Measurements from ENCODE around the gene CCDC7. TPM values are rescaled to one million over a fixed set of nuclear protein-coding genes. Genes with fewer than 3 reads are reported as not detected.
A peak's percentile ranks its signal among the peaks of the same experiment; 100 is the strongest.

CCDC7 gene
- total and polyA plus RNA-seq, 2 experiments from 2014 or later = 4.2 to 6.4 TPM

- Histone ChIP-seq H3K4me1 (ENCODE audit: low read depth) (no peaks in the 10 kb centered on the region), H3K27me3 (no peaks in the 10 kb centered on the region), H3K9me3 (ENCODE audit: low read depth) (no peaks in the 10 kb centered on the region), H3K36me3 (no peaks in the 10 kb centered on the region), H3K27ac (no peak overlapping the region), H3K4me3 (no peak overlapping the region)
- no peak for DNase-seq (ENCODE audit: low read depth in 1 of 2, low spot score in 1 of 2)
- TF ChIP-seq, protein P1, sequence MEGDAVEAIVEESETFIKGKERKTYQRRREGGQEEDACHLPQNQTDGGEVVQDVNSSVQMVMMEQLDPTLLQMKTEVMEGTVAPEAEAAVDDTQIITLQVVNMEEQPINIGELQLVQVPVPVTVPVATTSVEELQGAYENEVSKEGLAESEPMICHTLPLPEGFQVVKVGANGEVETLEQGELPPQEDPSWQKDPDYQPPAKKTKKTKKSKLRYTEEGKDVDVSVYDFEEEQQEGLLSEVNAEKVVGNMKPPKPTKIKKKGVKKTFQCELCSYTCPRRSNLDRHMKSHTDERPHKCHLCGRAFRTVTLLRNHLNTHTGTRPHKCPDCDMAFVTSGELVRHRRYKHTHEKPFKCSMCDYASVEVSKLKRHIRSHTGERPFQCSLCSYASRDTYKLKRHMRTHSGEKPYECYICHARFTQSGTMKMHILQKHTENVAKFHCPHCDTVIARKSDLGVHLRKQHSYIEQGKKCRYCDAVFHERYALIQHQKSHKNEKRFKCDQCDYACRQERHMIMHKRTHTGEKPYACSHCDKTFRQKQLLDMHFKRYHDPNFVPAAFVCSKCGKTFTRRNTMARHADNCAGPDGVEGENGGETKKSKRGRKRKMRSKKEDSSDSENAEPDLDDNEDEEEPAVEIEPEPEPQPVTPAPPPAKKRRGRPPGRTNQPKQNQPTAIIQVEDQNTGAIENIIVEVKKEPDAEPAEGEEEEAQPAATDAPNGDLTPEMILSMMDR (IDR thresholded peaks at IDR 0.05; ENCODE audit: low read depth, low read length) = no peak
These were observed 215.4 kb downstream of the CCDC7 start for GRCh38 chr10:32661346-32661745.

DNA sequence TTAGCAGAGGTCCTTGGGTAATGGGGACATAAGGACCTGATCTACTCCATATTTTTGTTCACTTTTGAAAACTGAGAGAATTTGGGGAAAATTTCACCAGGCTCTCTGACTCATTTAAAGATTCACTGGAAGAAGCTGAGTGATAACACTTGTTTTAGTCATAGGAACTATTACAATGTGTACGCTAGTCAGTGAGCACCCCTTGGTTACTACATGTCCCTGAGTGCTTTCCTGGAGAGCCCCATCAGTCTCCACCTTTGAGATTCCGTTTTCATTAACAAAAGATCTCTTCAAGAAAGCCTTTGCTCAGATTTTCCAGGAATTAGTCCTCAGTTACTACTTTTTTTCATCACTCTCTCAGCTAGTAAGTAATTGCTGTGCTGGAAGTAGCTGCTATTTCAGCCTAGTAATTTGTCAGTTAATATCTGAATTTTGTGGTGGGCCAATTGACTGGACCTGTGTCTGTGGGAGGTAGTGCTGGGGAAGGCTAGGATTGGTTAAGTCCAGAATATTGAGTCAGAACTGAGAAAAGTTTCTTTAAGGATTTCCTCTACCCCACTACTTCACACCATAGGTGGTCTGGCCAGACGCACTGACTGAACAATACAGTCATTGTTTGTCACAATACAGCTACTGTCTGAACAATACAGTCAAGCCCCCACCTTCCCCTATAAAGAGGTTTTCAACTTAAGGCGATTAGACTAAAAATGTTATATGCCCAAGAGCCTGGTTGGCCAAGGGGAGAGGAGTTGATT lies 235.0 kb downstream of the CCDC7 start:
- TF ChIP-seq, protein P1 (IDR thresholded peaks at IDR 0.05; ENCODE audit: low read depth, low read length) = no peak
- H3K9me3 ChIP-seq (ENCODE audit: low read depth) = no peaks in the 10 kb centered on the region
- H3K36me3 ChIP-seq = no peaks in the 10 kb centered on the region
- no peaks in the 10 kb centered on the region for H3K27me3 ChIP-seq
- H3K4me1 ChIP-seq (ENCODE audit: low read depth) = no peaks in the 10 kb centered on the region
- H3K4me3 ChIP-seq = no peak overlapping the region
- DNase-seq (ENCODE audit: low read depth in 1 of 2, low spot score in 1 of 2) = peak in 1 of 2 donors; percentile 42
- no peak overlapping the region for H3K27ac ChIP-seq

DNA sequence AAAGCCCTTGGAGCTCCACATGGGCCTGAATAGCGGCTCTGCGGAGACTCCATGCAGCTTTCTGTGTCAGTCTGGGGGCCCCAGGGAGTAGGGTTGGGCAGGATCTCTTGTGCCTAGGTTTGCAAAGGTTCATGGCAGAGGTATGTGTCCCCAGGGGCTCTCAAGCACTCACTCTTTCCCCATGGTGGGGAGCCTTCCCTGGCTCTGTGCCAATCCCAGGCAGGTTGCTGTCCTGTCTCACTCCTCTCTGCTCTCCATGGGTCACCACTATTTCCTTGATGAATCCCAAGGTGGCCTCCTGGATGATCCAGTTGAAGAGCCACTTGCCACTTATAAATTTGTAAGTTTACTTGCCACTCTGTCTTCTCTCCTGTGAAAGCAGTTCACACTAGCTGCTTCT lies 238.4 kb downstream of the CCDC7 start:
- DNase-seq (ENCODE audit: low read depth in 1 of 2, low spot score in 1 of 2) = no peak
- H3K27me3 ChIP-seq = no peaks in the 10 kb centered on the region
- H3K9me3 ChIP-seq (ENCODE audit: low read depth) = no peaks in the 10 kb centered on the region
- TF ChIP-seq, protein P1 (IDR thresholded peaks at IDR 0.05; ENCODE audit: low read depth, low read length) = no peak
- H3K27ac ChIP-seq = no peak overlapping the region
- H3K4me3 ChIP-seq = no peak overlapping the region
- no peaks in the 10 kb centered on the region for H3K4me1 ChIP-seq (ENCODE audit: low read depth)
- no peaks in the 10 kb centered on the region for H3K36me3 ChIP-seq

DNA sequence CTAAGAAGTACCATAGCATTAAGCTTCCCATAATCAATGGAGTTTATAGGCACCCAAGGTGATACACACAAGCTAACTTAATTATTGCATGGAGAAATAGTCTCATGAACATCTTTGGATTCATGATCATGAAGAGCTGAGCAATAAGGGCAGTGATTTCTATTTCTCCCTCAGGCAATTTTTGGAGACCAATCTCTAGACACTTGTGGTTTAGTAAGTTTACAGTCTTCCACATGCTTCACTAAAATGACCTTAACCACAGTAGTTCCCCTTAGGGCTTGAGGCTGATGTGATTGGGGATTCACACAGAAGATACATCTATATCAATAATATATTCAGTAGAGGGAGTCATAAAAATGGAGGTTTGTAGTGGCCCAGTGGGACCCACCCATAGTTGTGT lies 241.2 kb downstream of the CCDC7 start:
- Histone ChIP-seq H3K36me3 (no peaks in the 10 kb centered on the region), H3K4me1 (ENCODE audit: low read depth) (no peaks in the 10 kb centered on the region), H3K27ac (no peak overlapping the region), H3K9me3 (ENCODE audit: low read depth) (no peaks in the 10 kb centered on the region), H3K4me3 (no peak overlapping the region), H3K27me3 (no peaks in the 10 kb centered on the region)
- DNase-seq (ENCODE audit: low read depth in 1 of 2, low spot score in 1 of 2) = no peak
- TF ChIP-seq, protein P1 (IDR thresholded peaks at IDR 0.05; ENCODE audit: low read depth, low read length) = no peak

GRCh38 chr10:32687546-32687945 lies 241.6 kb downstream of the CCDC7 start:
- Histone ChIP-seq H3K36me3 (no peaks in the 10 kb centered on the region), H3K27me3 (no peaks in the 10 kb centered on the region), H3K27ac (no peak overlapping the region), H3K4me3 (no peak overlapping the region), H3K9me3 (ENCODE audit: low read depth) (no peaks in the 10 kb centered on the region), H3K4me1 (ENCODE audit: low read depth) (no peaks in the 10 kb centered on the region)
- TF ChIP-seq, protein P1 (IDR thresholded peaks at IDR 0.05; ENCODE audit: low read depth, low read length) = no peak
- no peak for DNase-seq (ENCODE audit: low read depth in 1 of 2, low spot score in 1 of 2)

All from cardiac muscle cell (in vitro differentiated cells and primary cell).